HCT116 (cell line): ENCODE measurements around the gene EMSY. TPM values are rescaled to one million over a fixed set of nuclear protein-coding genes. Genes with fewer than 3 reads are reported as not detected.

Experiments
- ATAC-seq: fragments of 200-7000 bp; cut with Tn5 transposase; 2 replicates; pipeline ENCODE4 v1.9.1; 2020; ENCODE audit warnings: mild to moderate bottlenecking, moderate library complexity
- BruUV-seq: library from RNA; stranded (reverse); fragments of 400-500 nt; replicated peaks from 2 replicates; lab custom pipeline; 2021; lab: Mats Ljungman, UMichigan
- CTCF ChIA-PET: fragments of 300-600 bp; sonication (Branson Sonifier 250); formaldehyde crosslinking; loops from one replicate; lab custom pipeline; 2021; ENCODE audit warnings: antibody characterized with exemption; lab: Charles Lee
- POLR2A ChIA-PET: fragments of 300-600, 350-600 bp; sonication (Branson Sonifier 250); formaldehyde crosslinking; loops from one replicate; lab custom pipeline; 2021; ENCODE audit warnings: antibody characterized with exemption; lab: Charles Lee
- RAD21 ChIA-PET, 2 experiments: fragments of 300-600 bp; sonication (Branson Sonifier 250); formaldehyde crosslinking; loops; one replicate each; lab custom pipeline; 2023; ENCODE audit warnings: low total read pairs in 2 of 2; ENCODE audit not compliant: uncharacterized antibody in 2 of 2, unreplicated experiment in 2 of 2, low non-redundant PET in 1 of 2; lab: Charles Lee
- DNase-seq: peaks from one replicate; pipeline ENCODE4 v3.0.0-alpha.2; 2010; ENCODE audit warnings: low read depth, low spot score
- H2AFZ ChIP-seq: fragments of 200-600 bp; shearing (Covaris generic), sonication (generic); 2 replicates; pipeline ENCODE4 v1.6.1; 2017; ENCODE audit warnings: low read depth, mixed run types, mixed read lengths, antibody characterized with exemption, low read length; ENCODE audit not compliant: poor library complexity, severe bottlenecking
- H3K27ac ChIP-seq: 2 replicates; pipeline ENCODE4 v1.5.1; 2012; ENCODE audit warnings: low read depth, low read length
- H3K27me3 ChIP-seq: fragments of 200-600 bp; sonication (generic); 2 replicates; pipeline ENCODE4 v1.6.1; 2016; ENCODE audit warnings: mixed run types, low read length, mixed read lengths; ENCODE audit not compliant: insufficient read depth
- H3K36me3 ChIP-seq, 2 experiments: fragments of 200-500 bp in 1 of 2; fragments of 200-600 bp in 1 of 2; sonication (Bioruptor generic) in 1 of 2; sonication (generic) in 1 of 2; 2 replicates each; pipeline versions ENCODE4 v1.5.1 to v1.6.1; 2014 to 2016; ENCODE audit warnings: low read length in 2 of 2, inconsistent platforms in 1 of 2, mixed read lengths in 1 of 2, mixed run types in 1 of 2; ENCODE audit not compliant: insufficient read depth in 2 of 2, control insufficient read depth in 1 of 2
- H3K4me1 ChIP-seq, 2 experiments: fragments of 200-600 bp in 1 of 2; sonication (generic) in 1 of 2; 2 replicates each; pipeline versions ENCODE4 v1.5.1 to v1.6.1; 2012 to 2017; ENCODE audit warnings: low read length in 2 of 2, inconsistent platforms in 1 of 2, mild to moderate bottlenecking in 1 of 2, mixed read lengths in 1 of 2, mixed run types in 1 of 2, moderate library complexity in 1 of 2; ENCODE audit not compliant: insufficient read depth in 2 of 2, control insufficient read depth in 1 of 2
- H3K4me2 ChIP-seq: fragments of 200-600 bp; sonication (generic); 2 replicates; pipeline ENCODE4 v1.6.1; 2017; ENCODE audit warnings: mixed run types, low read length, mixed read lengths
- H3K4me3 ChIP-seq, 2 experiments: fragments of 200-600 bp in 1 of 2; sonication (generic) in 1 of 2; replicated peaks in 1 of 2; 2 replicates each; pipeline ENCODE4 v1.5.1; 2011 to 2016; ENCODE audit warnings: low read length in 2 of 2, control low read depth in 1 of 2, low read depth in 1 of 2, mild to moderate bottlenecking in 1 of 2, mixed read lengths in 1 of 2, mixed run types in 1 of 2
- H3K79me2 ChIP-seq: fragments of 200-600 bp; sonication (generic); 2 replicates; pipeline ENCODE4 v1.6.1; 2017; ENCODE audit warnings: mild to moderate bottlenecking, mixed run types, low read length, moderate library complexity, mixed read lengths; ENCODE audit not compliant: insufficient read depth
- H3K9ac ChIP-seq: fragments of 200-600 bp; sonication (generic); 2 replicates; pipeline ENCODE4 v1.6.1; 2016; ENCODE audit warnings: low read length, mixed read lengths
- H3K9me2 ChIP-seq: fragments of 200-600 bp; sonication (generic), shearing (Covaris generic); 2 replicates; pipeline ENCODE4 v1.6.1; 2017; ENCODE audit warnings: mixed run types, mild to moderate bottlenecking, moderate library complexity; ENCODE audit not compliant: insufficient read depth
- H3K9me3 ChIP-seq, 2 experiments: fragments of 200-500 bp in 1 of 2; fragments of 200-600 bp in 1 of 2; sonication (Bioruptor generic) in 1 of 2; sonication (generic) in 1 of 2; 2 replicates each; pipeline ENCODE4 v1.6.1; 2014 to 2017; ENCODE audit warnings: low read length in 2 of 2, mixed read lengths in 2 of 2, inconsistent platforms in 1 of 2, low read depth in 1 of 2, mild to moderate bottlenecking in 1 of 2, mixed run types in 1 of 2, moderate library complexity in 1 of 2; ENCODE audit not compliant: control insufficient read depth in 1 of 2, insufficient read depth in 1 of 2
- H4K20me1 ChIP-seq: fragments of 200-600 bp; sonication (generic), shearing (Covaris generic); 2 replicates; pipeline ENCODE4 v1.6.1; 2017; ENCODE audit warnings: mixed run types, mild to moderate bottlenecking, moderate library complexity; ENCODE audit not compliant: insufficient read depth
- CBX3 ChIP-seq: IDR thresholded peaks from 2 replicates; pipeline ENCODE4 v1.6.1; 2012; ENCODE audit warnings: low read depth
- CEBPB ChIP-seq: IDR thresholded peaks from 2 replicates; pipeline ENCODE4 v1.6.1; 2012; ENCODE audit warnings: low read depth
- JUND ChIP-seq: IDR thresholded peaks from 2 replicates; pipeline ENCODE4 v1.6.1; 2012
- POLR2AphosphoS5 ChIP-seq: IDR thresholded peaks from 2 replicates; pipeline ENCODE4 v1.6.1; 2011; ENCODE audit warnings: mild to moderate bottlenecking, low read depth, low read length, moderate library complexity
- REST ChIP-seq: IDR thresholded peaks from 2 replicates; pipeline ENCODE4 v1.6.1; 2012; ENCODE audit warnings: low read depth
- SIN3A ChIP-seq: IDR thresholded peaks from 2 replicates; pipeline ENCODE4 v1.6.1; 2012; ENCODE audit warnings: low read depth
- TCF7L2 ChIP-seq: IDR thresholded peaks from 2 replicates; pipeline ENCODE4 v1.7.0; 2011; ENCODE audit warnings: borderline replicate concordance, inconsistent platforms; ENCODE audit not compliant: insufficient read depth, insufficient read length; ENCODE audit errors: extremely low read depth
- YY1 ChIP-seq: IDR thresholded peaks from 2 replicates; pipeline ENCODE4 v1.6.1; 2011; ENCODE audit warnings: low read length, low read depth, moderate library complexity, mild to moderate bottlenecking; ENCODE audit not compliant: insufficient replicate concordance; ENCODE audit errors: extremely low read depth
- ZFX ChIP-seq: fragments of 450-650 bp; IDR thresholded peaks from 2 replicates; pipeline ENCODE4 v1.6.1; 2017
- intact Hi-C: fragments of 100-400 bp; cut with micrococcal nuclease; formaldehyde crosslinking; loops from 2 replicates; pipeline ENCODE4 v1.10.0; 2022
- total RNA-seq: library from RNA; stranded (reverse); gene quantifications from one replicate; pipeline ENCODE4 v1.2.1, GENCODE V29; 2021; ENCODE audit not compliant: unreplicated experiment

Gene EMSY
- total RNA-seq, 1 experiment from 2014 or later = 22.7 TPM

GRCh38 chr11:76493626-76494539, 49.1 kb downstream of the EMSY start:
- no peak overlapping the region for H2AFZ ChIP-seq
- no peaks in the 10 kb centered on the region for H3K27me3 ChIP-seq
- H3K79me2 ChIP-seq = no peaks in the 10 kb centered on the region
- no peak for TF ChIP-seq REST
- TF ChIP-seq CBX3 = no peak
- TF ChIP-seq JUND = no peak
- no peak for TF ChIP-seq TCF7L2
- TF ChIP-seq ZFX = no peak
- no peak for TF ChIP-seq POLR2AphosphoS5
- no peak for TF ChIP-seq CEBPB
- no peak for TF ChIP-seq YY1
- no peak for TF ChIP-seq SIN3A
- H3K4me3 ChIP-seq = no peak overlapping the region
- H3K4me2 ChIP-seq = no peak overlapping the region
- RAD21 ChIA-PET = no interaction called here
- intact Hi-C loops = no loop called here
- ATAC-seq (no peak), DNase-seq (no peak)
- BruUV-seq = no TSS peak
- H3K36me3 ChIP-seq = 0 out of 4 replicates have a peak, but pooled peaks cover 0 to 3% of the 10 kb centered on the region in 2 experiments
- no peaks in the 10 kb centered on the region for H3K4me1 ChIP-seq
- no peak overlapping the region for H3K27ac ChIP-seq
- H3K9me2 ChIP-seq = no peaks in the 10 kb centered on the region
- H3K9me3 ChIP-seq = no peaks in the 10 kb centered on the region
- no peak overlapping the region for H3K9ac ChIP-seq
- CTCF ChIA-PET = no interaction called here
- no peaks in the 10 kb centered on the region for H4K20me1 ChIP-seq
- POLR2A ChIA-PET = no interaction called here
